Liver (tissue), 3 donors: ENCODE data around the gene DHRSX.

Experiments
- ATF3 ChIP-seq: IDR thresholded peaks from 2 replicates; pipeline ENCODE4 v1.6.1; 2016; ENCODE audit warnings: antibody characterized with exemption
- CTCF ChIP-seq: fragments of 150-350 bp; IDR thresholded peaks from 2 replicates; pipeline ENCODE4 v1.5.1; 2017; ENCODE audit warnings: improper control_type of control experiment, low read depth, low read length; ENCODE audit not compliant: missing input control
- EGR1 ChIP-seq, 2 donors: IDR thresholded peaks; 2 replicates each; pipeline ENCODE4 v1.6.1; 2016 to 2018; ENCODE audit warnings: antibody characterized with exemption in 2 of 2, low read depth in 2 of 2
- FOXA1 ChIP-seq: IDR thresholded peaks from 2 replicates; pipeline ENCODE4 v1.6.1; 2016; ENCODE audit warnings: antibody characterized with exemption
- GABPA ChIP-seq, 2 donors: IDR thresholded peaks in 1 of 2; conservative IDR thresholded peaks in 1 of 2; 2 replicates each; pipeline ENCODE4 v1.6.1; 2016; ENCODE audit warnings: antibody characterized with exemption in 2 of 2, mild to moderate bottlenecking in 1 of 2, moderate library complexity in 1 of 2
- MAX ChIP-seq: IDR thresholded peaks from 2 replicates; pipeline ENCODE4 v1.6.1; 2016; ENCODE audit warnings: antibody characterized with exemption
- NR2F2 ChIP-seq: IDR thresholded peaks from 2 replicates; pipeline ENCODE4 v1.6.1; 2016; ENCODE audit warnings: antibody characterized with exemption
- RAD21 ChIP-seq, 2 donors: IDR thresholded peaks; 2 replicates each; pipeline ENCODE4 v1.6.1; 2016; ENCODE audit warnings: antibody characterized with exemption in 2 of 2, mild to moderate bottlenecking in 2 of 2
- REST ChIP-seq: IDR thresholded peaks from 2 replicates; pipeline ENCODE4 v1.6.1; 2016; ENCODE audit warnings: antibody characterized with exemption, mild to moderate bottlenecking
- RXRA ChIP-seq, 2 donors: IDR thresholded peaks; 2 replicates each; pipeline ENCODE4 v1.6.1; 2017 to 2018; ENCODE audit warnings: antibody characterized with exemption in 2 of 2, mild to moderate bottlenecking in 1 of 2
- SP1 ChIP-seq: IDR thresholded peaks from 2 replicates; pipeline ENCODE4 v1.6.1; 2018; ENCODE audit warnings: antibody characterized with exemption, mild to moderate bottlenecking
- TAF1 ChIP-seq: conservative IDR thresholded peaks from 2 replicates; pipeline ENCODE4 v1.6.1; 2016; ENCODE audit warnings: antibody characterized with exemption, mild to moderate bottlenecking
- ZBTB33 ChIP-seq: IDR thresholded peaks from 2 replicates; pipeline ENCODE4 v1.6.1; 2016; ENCODE audit warnings: antibody characterized with exemption
- donor health status: healthy.
- donor health status: healthy.

GRCh38 chrX:2507904-2508627 lies 7.3 kb upstream of the DHRSX start:
- TF ChIP-seq EGR1 (IDR thresholded peaks at IDR 0.05; ENCODE audit: low read depth in 2 of 2) (no peak), CTCF (no peak), GABPA (IDR thresholded peaks at IDR 0.05 in 1 of 2, conservative IDR thresholded peaks at IDR 0.05 in 1 of 2) (no peak), RXRA (IDR thresholded peaks at IDR 0.05) (no peak), TAF1 (no peak), REST (no peak), NR2F2 (no peak), MAX (no peak), ATF3 (no peak), SP1 (no peak), RAD21 (IDR thresholded peaks at IDR 0.05) (no peak), FOXA1 (no peak), ZBTB33 (no peak)
